Endodermal cell (in vitro differentiated cells): ENCODE measurements around the gene GSC2. TPM values are rescaled to one million over a fixed set of nuclear protein-coding genes. Genes with fewer than 3 reads are reported as not detected.

Source experiments
- DNase-seq: peaks from one replicate; pipeline ENCODE4 v3.0.0-alpha.2; 2017
- H3K27ac ChIP-seq: 2 replicates; pipeline ENCODE4 v1.5.1; 2013; ENCODE audit warnings: mild to moderate bottlenecking, low read depth, low read length, moderate library complexity
- H3K27me3 ChIP-seq: 2 replicates; pipeline ENCODE4 v1.6.1; 2013; ENCODE audit warnings: mild to moderate bottlenecking, low read length, moderate library complexity; ENCODE audit not compliant: insufficient read depth, control insufficient read depth, poor library complexity, severe bottlenecking
- H3K36me3 ChIP-seq: 2 replicates; pipeline ENCODE4 v1.7.0; 2013; ENCODE audit warnings: mild to moderate bottlenecking, low read length, moderate library complexity; ENCODE audit not compliant: control insufficient read depth, insufficient read depth
- H3K4me1 ChIP-seq: one replicate; pipeline ENCODE4 v1.7.0; 2013; ENCODE audit warnings: low read length; ENCODE audit not compliant: control insufficient read depth, insufficient read depth
- H3K4me3 ChIP-seq: 2 replicates; pipeline ENCODE4 v1.5.1; 2013; ENCODE audit warnings: mild to moderate bottlenecking, low read length, moderate library complexity
- H3K9ac ChIP-seq: 2 replicates; pipeline ENCODE4 v1.6.1; 2013; ENCODE audit warnings: mild to moderate bottlenecking, low read length, moderate library complexity; ENCODE audit not compliant: poor library complexity, severe bottlenecking; ENCODE audit errors: extremely low read depth
- H3K9me3 ChIP-seq: 2 replicates; pipeline ENCODE4 v1.6.1; 2013; ENCODE audit warnings: mild to moderate bottlenecking, low read length, moderate library complexity; ENCODE audit not compliant: control insufficient read depth
- H3K27ac Mint-ChIP-seq: 2 replicates; pipeline ENCODE4 v1.8.0; 2020; ENCODE audit warnings: mixed read lengths
- H3K27me3 Mint-ChIP-seq: 2 replicates; pipeline ENCODE4 v1.8.0; 2021; ENCODE audit warnings: mild to moderate bottlenecking, mixed read lengths; ENCODE audit not compliant: insufficient read depth
- H3K36me3 Mint-ChIP-seq: 2 replicates; pipeline ENCODE4 v1.8.0; 2020; ENCODE audit warnings: low read depth, mixed read lengths
- H3K4me1 Mint-ChIP-seq: 2 replicates; pipeline ENCODE4 v1.8.0; 2020; ENCODE audit warnings: mixed read lengths
- H3K4me3 Mint-ChIP-seq: 2 replicates; pipeline ENCODE4 v1.8.0; 2020; ENCODE audit warnings: mild to moderate bottlenecking, moderate library complexity, mixed read lengths
- H3K9me3 Mint-ChIP-seq: 2 replicates; pipeline ENCODE4 v1.8.0; 2020; ENCODE audit warnings: mild to moderate bottlenecking, mixed read lengths
- CTCF ChIP-seq: fragments of 200-600 bp; sonication (generic); conservative IDR thresholded peaks from 2 replicates; pipeline ENCODE4 v1.5.0; 2021; ENCODE audit warnings: antibody characterized with exemption, mild to moderate bottlenecking
- WGBS, 2 experiments: methylation state at CpG; one replicate each; pipeline versions ENCODE4 v1.1.5 to v1.1.7; 2013; ENCODE audit warnings: missing lambda C conversion rate in 2 of 2, mixed read lengths in 1 of 2; ENCODE audit not compliant: insufficient coverage in 1 of 2, insufficient read length in 1 of 2; 5-methylcytosine and 5-hydroxymethylcytosine counted together
- total RNA-seq, 2 donors: library from RNA; stranded (reverse); fragmentation: NEBNext Ultra II Directional in 1 of 2; extraction: Animal tissue kit (Norgen Biotek cat#: 25700) in 1 of 2; gene quantifications; 2 replicates in 1 of 2; 3 replicates in 1 of 2; pipeline ENCODE4 v1.2.1, GENCODE V29; 2021

Gene GSC2
- total RNA-seq, 2 donors from 2014 or later, result not detected

- Histone ChIP-seq H3K9ac (no peak overlapping the region), H3K4me1 (peaks cover 13% of the 10 kb centered on the region), H3K4me3 (no peak overlapping the region), H3K9me3 (no peaks in the 10 kb centered on the region), H3K27me3 (peaks cover 12% of the 10 kb centered on the region), H3K36me3 (no peaks in the 10 kb centered on the region), H3K27ac (no peak overlapping the region)
- no peak overlapping the region for H3K27ac Mint-ChIP-seq
- WGBS, 2 experiments, result 86 to 100% methylated on average over 4 to 7 of the region's 7 CpGs
- peaks cover 25% of the 10 kb centered on the region for H3K4me1 Mint-ChIP-seq
- no peak for DNase-seq
- peaks cover 18% of the 10 kb centered on the region for H3K27me3 Mint-ChIP-seq
- H3K9me3 Mint-ChIP-seq, result no peaks in the 10 kb centered on the region
- TF ChIP-seq CTCF, result no peak
- peaks cover 8% of the 10 kb centered on the region for H3K36me3 Mint-ChIP-seq
- H3K4me3 Mint-ChIP-seq, result no peak overlapping the region
Observed at GRCh38 chr22:19175026-19175601, 25.0 kb upstream of the GSC2 start.

GRCh38 chr22:19174106-19175025, 24.3 kb upstream of the GSC2 start:
- Histone ChIP-seq H3K27me3 (peaks cover 17% of the 10 kb centered on the region), H3K9ac (no peak overlapping the region), H3K9me3 (no peaks in the 10 kb centered on the region), H3K36me3 (no peaks in the 10 kb centered on the region), H3K4me3 (no peak overlapping the region), H3K27ac (peak overlapping the region; percentile 16), H3K4me1 (peaks cover 13% of the 10 kb centered on the region)
- no peak for TF ChIP-seq CTCF
- H3K9me3 Mint-ChIP-seq, result no peaks in the 10 kb centered on the region
- 72 to 75% methylated on average over 11 to 14 of the region's 14 CpGs for WGBS, 2 experiments
- H3K4me1 Mint-ChIP-seq, result peaks cover 25% of the 10 kb centered on the region
- peaks cover 26% of the 10 kb centered on the region for H3K27me3 Mint-ChIP-seq
- H3K27ac Mint-ChIP-seq, result no peak overlapping the region
- DNase-seq, result peak; percentile 70
- H3K4me3 Mint-ChIP-seq, result no peak overlapping the region
- peaks cover 8% of the 10 kb centered on the region for H3K36me3 Mint-ChIP-seq

- Histone ChIP-seq H3K27me3 (peaks cover 28% of the 10 kb centered on the region), H3K4me1 (peaks cover 13% of the 10 kb centered on the region)
- peaks cover 8% of the 10 kb centered on the region for H3K36me3 Mint-ChIP-seq
Observed at GRCh38 chr22:19173047-19174035, 23.2 kb upstream of the GSC2 start.

More at GRCh38 chr22:19173047-19174035, 23.2 kb upstream of the GSC2 start:
- H3K4me3 ChIP-seq, result peak overlapping the region; percentile 96
- no peak for TF ChIP-seq CTCF
- Mint-ChIP-seq H3K9me3 (no peaks in the 10 kb centered on the region), H3K4me1 (peaks cover 32% of the 10 kb centered on the region), H3K4me3 (peak overlapping the region; percentile 84), H3K27me3 (peaks cover 36% of the 10 kb centered on the region), H3K27ac (peak overlapping the region; percentile 95)
- no peaks in the 10 kb centered on the region for H3K36me3 ChIP-seq
- no peak overlapping the region for H3K27ac ChIP-seq
- no peaks in the 10 kb centered on the region for H3K9me3 ChIP-seq
- no peak for DNase-seq
- no peak overlapping the region for H3K9ac ChIP-seq
- 91 to 94% methylated on average over 12 to 19 of the region's 19 CpGs for WGBS, 2 experiments
